Measurements from ENCODE around the gene TLN1. TPM values are rescaled to one million over a fixed set of nuclear protein-coding genes. Genes with fewer than 3 reads are reported as not detected.

Gene TLN1
- total and polyA plus RNA-seq, 2 of the 8 experiments (the other 6 are each of a cell fraction or from before 2014, with no cell fraction given), result 28.1 to 90.1 TPM

GRCh38 chr9:35696520-35697215 is 35.3 kb downstream of the TLN1 start:
- peak; percentile 76 for FAIRE-seq

More at GRCh38 chr9:35696520-35697215, 35.3 kb downstream of the TLN1 start:
- Histone ChIP-seq H3K4me1 (replicated peaks in 1 of 4; ENCODE audit: control insufficient read depth in 3 of 4, insufficient read depth in 4 of 4, low read length in 3 of 4) (no peaks in the 10 kb centered on the region), H3K4me2 (ENCODE audit: insufficient read depth in 1 of 2, low read depth in 2 of 2, low read length in 2 of 2) (no peak overlapping the region), H3K36me3 (ENCODE audit: control insufficient read depth in 2 of 4, insufficient read depth in 4 of 4, low read length in 3 of 4) (peaks cover 23 to 38% (median 36%) of the 10 kb centered on the region in 4 experiments), H3K79me2 (ENCODE audit: control insufficient read depth in 1 of 2, insufficient read depth in 2 of 2, low read length in 2 of 2) (no peaks in the 10 kb centered on the region), H3K23me2 (ENCODE audit: low read depth, low read length) (no peaks in the 10 kb centered on the region), H2BK5ac (ENCODE audit: low read depth, low read length) (no peak overlapping the region), H4K5ac (ENCODE audit: insufficient read length, low read depth, low read length) (no peak overlapping the region), H3K56ac (replicated peaks; ENCODE audit: insufficient read length, low read depth, low read length) (no peak overlapping the region), H3K4ac (replicated peaks; ENCODE audit: insufficient read length, low read depth, low read length) (no peak overlapping the region), H2BK12ac (ENCODE audit: low read depth, low read length) (no peak overlapping the region), H2BK20ac (ENCODE audit: low read length) (no peak overlapping the region; the same call in 1 of the 2 replicates), H3K4me3 (ENCODE audit: extremely low read depth in 1 of 4, insufficient read depth in 2 of 4, low read depth in 3 of 4, low read length in 4 of 4) (no peak overlapping the region), H4K91ac (replicated peaks; ENCODE audit: insufficient read length, low read length) (no peak overlapping the region), H2AK5ac (ENCODE audit: low read depth, low read length) (no peak overlapping the region), H3K9ac (replicated peaks in 1 of 4; ENCODE audit: extremely low read depth in 1 of 4, low read depth in 3 of 4, low read length in 3 of 4) (no peak overlapping the region), H3K14ac (ENCODE audit: insufficient read length) (no peak overlapping the region), H4K20me1 (replicated peaks in 1 of 2; ENCODE audit: control insufficient read depth in 1 of 2, insufficient read depth in 2 of 2, low read length in 2 of 2) (peaks cover 3 to 7% of the 10 kb centered on the region in 2 experiments), H2BK120ac (replicated peaks; ENCODE audit: low read depth, low read length) (no peak overlapping the region), H2AFZ (ENCODE audit: low read length) (no peak overlapping the region), H3K18ac (ENCODE audit: extremely low read depth, low read length) (no peak overlapping the region), H3K27me3 (replicated peaks in 1 of 4; ENCODE audit: control insufficient read depth in 3 of 4, extremely low read depth in 1 of 4, insufficient read depth in 3 of 4, low read length in 3 of 4) (no peaks in the 10 kb centered on the region), H3K23ac (ENCODE audit: insufficient read length) (no peak overlapping the region), H4K8ac (ENCODE audit: extremely low read depth, insufficient read depth, low read length) (no peak overlapping the region), H2BK15ac (ENCODE audit: low read length) (no peak overlapping the region), H3K27ac (ENCODE audit: low read depth, low read length) (no peak overlapping the region), H3K79me1 (ENCODE audit: low read depth, low read length) (no peaks in the 10 kb centered on the region), H3K9me3 (ENCODE audit: insufficient read depth in 2 of 2, low read depth in 1 of 2, low read length in 1 of 2) (no peaks in the 10 kb centered on the region)
- CTCF ChIA-PET (ENCODE audit: partially characterized antibody), result interaction anchor here (0.5 to 14.1 kb wide), 38 partner anchors 9 to 827 kb away, joined by 3 to 347 read pairs (median 7); partner anchors contain the start of genes ARHGEF39, CA9, CCDC107 and CREB3
- DNase-seq (ENCODE audit: low read depth in 1 of 2, low spot score in 2 of 2), result peak in 1 of 2 experiments; percentile 84
- POLR2A ChIA-PET (ENCODE audit: partially characterized antibody), result interaction anchor here (0.5 to 14.9 kb wide), 15 partner anchors 8 to 94 kb away, joined by 3 to 158 read pairs (median 5); partner anchors contain the start of genes CA9, CCDC107, CREB3 and RMRP
- 52% methylated on average over 9 of the region's 9 CpGs; no CpG with 5 or more reads in 1 of the 2 experiments for WGBS, 2 experiments (ENCODE audit: extremely low coverage in 1 of 2, insufficient coverage in 1 of 2, insufficient read length in 1 of 2, insufficient replicate concordance in 2 of 2, low coverage in 1 of 2, low lambda C conversion rate in 2 of 2, missing lambda C conversion rate in 1 of 2)
- TF ChIP-seq TBP (IDR thresholded peaks at IDR 0.05; ENCODE audit: low read depth, low read length) (peak; percentile 47; the same call in 1 of the 2 replicates), RAD21 (IDR thresholded peaks at IDR 0.05 in 1 of 2, conservative IDR thresholded peaks at IDR 0.05 in 1 of 2; ENCODE audit: low read depth in 2 of 2, low read length in 2 of 2) (peak; percentile 65 to 70), TEAD4 (IDR thresholded peaks at IDR 0.05; ENCODE audit: low read depth, low read length) (no peak), SRF (IDR thresholded peaks at IDR 0.05; ENCODE audit: low read depth, low read length) (no peak), TAF1 (IDR thresholded peaks at IDR 0.05; ENCODE audit: low read depth, low read length) (0 out of 2 replicates have a peak, but pooled peaks have one; percentile 29)
- TF ChIP-seq, protein P1, sequence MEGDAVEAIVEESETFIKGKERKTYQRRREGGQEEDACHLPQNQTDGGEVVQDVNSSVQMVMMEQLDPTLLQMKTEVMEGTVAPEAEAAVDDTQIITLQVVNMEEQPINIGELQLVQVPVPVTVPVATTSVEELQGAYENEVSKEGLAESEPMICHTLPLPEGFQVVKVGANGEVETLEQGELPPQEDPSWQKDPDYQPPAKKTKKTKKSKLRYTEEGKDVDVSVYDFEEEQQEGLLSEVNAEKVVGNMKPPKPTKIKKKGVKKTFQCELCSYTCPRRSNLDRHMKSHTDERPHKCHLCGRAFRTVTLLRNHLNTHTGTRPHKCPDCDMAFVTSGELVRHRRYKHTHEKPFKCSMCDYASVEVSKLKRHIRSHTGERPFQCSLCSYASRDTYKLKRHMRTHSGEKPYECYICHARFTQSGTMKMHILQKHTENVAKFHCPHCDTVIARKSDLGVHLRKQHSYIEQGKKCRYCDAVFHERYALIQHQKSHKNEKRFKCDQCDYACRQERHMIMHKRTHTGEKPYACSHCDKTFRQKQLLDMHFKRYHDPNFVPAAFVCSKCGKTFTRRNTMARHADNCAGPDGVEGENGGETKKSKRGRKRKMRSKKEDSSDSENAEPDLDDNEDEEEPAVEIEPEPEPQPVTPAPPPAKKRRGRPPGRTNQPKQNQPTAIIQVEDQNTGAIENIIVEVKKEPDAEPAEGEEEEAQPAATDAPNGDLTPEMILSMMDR (IDR thresholded peaks at IDR 0.05; ENCODE audit: control extremely low read depth in 1 of 3, insufficient read depth in 1 of 3, low read depth in 1 of 3, low read length in 3 of 3), result peak; percentile 85 to 97 (median 95)
- TF ChIP-seq, protein P2, sequence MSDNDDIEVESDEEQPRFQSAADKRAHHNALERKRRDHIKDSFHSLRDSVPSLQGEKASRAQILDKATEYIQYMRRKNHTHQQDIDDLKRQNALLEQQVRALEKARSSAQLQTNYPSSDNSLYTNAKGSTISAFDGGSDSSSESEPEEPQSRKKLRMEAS (IDR thresholded peaks at IDR 0.05), result no peak
